Ectodermal cell (in vitro differentiated cells): Measurements from ENCODE around the gene CMTR2.

Experiments
- H3K27ac ChIP-seq: 2 replicates; pipeline ENCODE4 v1.7.0; 2013; ENCODE audit warnings: mild to moderate bottlenecking, low read depth, low read length; ENCODE audit not compliant: insufficient read depth, poor library complexity, severe bottlenecking
- H3K27me3 ChIP-seq: 2 replicates; pipeline ENCODE4 v1.7.0; 2013; ENCODE audit warnings: mild to moderate bottlenecking, low read length; ENCODE audit not compliant: insufficient read depth, control insufficient read depth, poor library complexity, severe bottlenecking
- H3K36me3 ChIP-seq: one replicate; pipeline ENCODE4 v1.7.0; 2013; ENCODE audit warnings: low read length; ENCODE audit not compliant: control insufficient read depth, insufficient read depth
- H3K4me1 ChIP-seq: one replicate; pipeline ENCODE4 v1.7.0; 2013; ENCODE audit warnings: low read length; ENCODE audit not compliant: control insufficient read depth, insufficient read depth
- H3K4me3 ChIP-seq: 2 replicates; pipeline ENCODE4 v1.7.0; 2013; ENCODE audit warnings: low read depth, low read length, control low read depth; ENCODE audit not compliant: insufficient read depth
- H3K9me3 ChIP-seq: 2 replicates; pipeline ENCODE4 v1.7.0; 2013; ENCODE audit warnings: mild to moderate bottlenecking, low read length, moderate library complexity; ENCODE audit not compliant: control insufficient read depth
- WGBS, 2 experiments: methylation state at CpG; one replicate each; pipeline ENCODE4 v1.1.7; 2013; ENCODE audit warnings: missing lambda C conversion rate in 2 of 2; 5-methylcytosine and 5-hydroxymethylcytosine counted together

CMTR2 gene

DNA sequence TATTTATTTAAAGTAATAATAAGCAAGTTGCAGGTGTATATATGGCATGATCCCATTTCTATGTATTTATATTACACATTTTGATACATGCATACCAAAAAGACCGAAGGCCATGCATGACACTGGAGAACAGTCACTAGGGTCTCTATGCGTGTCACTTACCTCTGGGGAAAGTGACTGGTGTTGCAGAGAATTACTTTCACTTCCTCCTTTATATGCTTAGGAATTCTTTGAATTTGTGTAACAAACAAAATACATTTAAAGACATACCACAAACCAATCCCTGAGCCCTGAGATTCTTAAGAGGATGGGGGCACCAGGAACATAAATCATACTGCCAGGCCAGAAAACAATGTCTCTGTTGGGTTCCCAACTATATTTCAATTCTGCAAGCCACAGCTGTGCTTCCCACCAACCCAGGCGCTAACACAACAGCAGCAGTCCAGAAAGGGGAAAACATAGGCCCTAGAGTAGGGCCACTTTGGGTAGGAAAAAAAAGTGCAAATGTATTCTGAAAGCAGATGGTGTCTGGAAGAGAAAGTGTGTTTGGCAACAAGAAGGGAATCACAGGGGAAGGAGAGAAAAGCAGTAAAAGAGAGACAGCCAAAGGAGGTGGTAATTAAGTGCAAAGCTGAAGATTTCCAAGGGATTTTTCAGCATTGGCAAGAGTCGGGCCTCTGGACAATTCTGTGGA lies 34.2 kb downstream of the CMTR2 start:
- no peaks in the 10 kb centered on the region for H3K9me3 ChIP-seq
- no peaks in the 10 kb centered on the region for H3K36me3 ChIP-seq
- no peaks in the 10 kb centered on the region for H3K27me3 ChIP-seq
- peak overlapping the region; percentile 58 for H3K27ac ChIP-seq
- H3K4me3 ChIP-seq, result no peak overlapping the region
- 72 to 75% methylated on average over 4 of the region's 4 CpGs for WGBS, 2 experiments
- peaks cover 19% of the 10 kb centered on the region for H3K4me1 ChIP-seq

GRCh38 chr16:71250461-71251235 lies 38.6 kb downstream of the CMTR2 start:
- H3K27ac ChIP-seq, result no peak overlapping the region
- H3K4me1 ChIP-seq, result peaks cover 17% of the 10 kb centered on the region
- no peaks in the 10 kb centered on the region for H3K27me3 ChIP-seq
- H3K36me3 ChIP-seq, result no peaks in the 10 kb centered on the region
- WGBS, 2 experiments, result 92 to 97% methylated on average over 5 of the region's 5 CpGs
- H3K4me3 ChIP-seq, result no peak overlapping the region
- H3K9me3 ChIP-seq, result no peaks in the 10 kb centered on the region

DNA sequence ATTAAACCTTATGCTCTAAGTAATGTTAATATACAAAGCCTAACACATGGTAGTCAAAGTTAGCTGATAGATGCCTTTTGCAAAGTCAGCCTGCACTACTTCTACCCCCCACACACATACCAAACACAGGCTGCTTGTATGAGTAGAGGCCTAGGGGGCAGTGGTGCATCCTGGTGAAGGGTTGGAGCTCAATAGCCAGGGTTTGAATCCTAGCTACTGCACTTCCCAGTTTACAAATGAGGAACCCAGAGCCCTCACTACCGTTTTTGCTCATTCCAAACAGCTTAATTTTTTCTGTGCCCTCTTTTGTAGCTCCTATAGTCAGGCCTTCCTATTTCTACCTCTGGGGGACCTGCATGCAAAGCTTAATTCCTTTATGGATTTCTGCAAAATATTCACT lies 39.8 kb downstream of the CMTR2 start:
- no peak overlapping the region for H3K4me3 ChIP-seq
- no peaks in the 10 kb centered on the region for H3K9me3 ChIP-seq
- 43 to 53% methylated on average over 1 of the region's 1 CpG for WGBS, 2 experiments
- no peaks in the 10 kb centered on the region for H3K36me3 ChIP-seq
- no peaks in the 10 kb centered on the region for H3K27me3 ChIP-seq
- peaks cover 6% of the 10 kb centered on the region for H3K4me1 ChIP-seq
- H3K27ac ChIP-seq, result no peak overlapping the region

- H3K36me3 ChIP-seq, result no peaks in the 10 kb centered on the region
- H3K4me1 ChIP-seq, result peaks cover 6% of the 10 kb centered on the region
- H3K4me3 ChIP-seq, result no peak overlapping the region
- no peaks in the 10 kb centered on the region for H3K27me3 ChIP-seq
- no peaks in the 10 kb centered on the region for H3K9me3 ChIP-seq
- H3K27ac ChIP-seq, result no peak overlapping the region
- WGBS, 2 experiments, result 97 to 98% methylated on average over 7 of the region's 7 CpGs
Measured at GRCh38 chr16:71247478-71247877, 41.7 kb downstream of the CMTR2 start.

GRCh38 chr16:71246309-71246708 lies 42.9 kb downstream of the CMTR2 start:
- H3K4me3 ChIP-seq, result no peak overlapping the region
- no peaks in the 10 kb centered on the region for H3K36me3 ChIP-seq
- H3K4me1 ChIP-seq, result peaks cover 2% of the 10 kb centered on the region
- no peaks in the 10 kb centered on the region for H3K27me3 ChIP-seq
- H3K9me3 ChIP-seq, result no peaks in the 10 kb centered on the region
- H3K27ac ChIP-seq, result no peak overlapping the region

DNA sequence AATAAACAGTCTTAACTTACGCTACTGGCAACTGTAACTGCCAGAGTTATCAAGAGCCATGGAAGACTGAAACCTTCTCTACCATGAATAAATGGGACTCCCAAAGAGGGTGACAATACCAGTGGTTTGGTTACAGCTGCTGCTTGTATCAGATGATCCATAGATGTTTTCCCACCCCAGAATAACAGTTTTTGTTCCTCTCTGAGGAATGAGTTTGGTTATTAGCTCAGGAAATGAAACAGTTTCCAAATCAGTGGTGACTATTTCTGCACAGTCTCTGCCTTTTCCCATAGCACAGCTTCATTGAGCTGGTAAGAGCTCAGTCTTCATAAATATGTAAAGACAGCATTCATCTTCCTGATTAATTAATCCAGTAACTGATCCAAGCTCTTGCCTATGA lies 44.7 kb downstream of the CMTR2 start:
- no peaks in the 10 kb centered on the region for H3K36me3 ChIP-seq
- no peaks in the 10 kb centered on the region for H3K9me3 ChIP-seq
- no peaks in the 10 kb centered on the region for H3K27me3 ChIP-seq
- H3K4me1 ChIP-seq, result no peaks in the 10 kb centered on the region
- H3K4me3 ChIP-seq, result no peak overlapping the region
- no peak overlapping the region for H3K27ac ChIP-seq
- 89 to 100% methylated on average over 1 of the region's 1 CpG for WGBS, 2 experiments

GRCh38 chr16:71242601-71243000 lies 46.6 kb downstream of the CMTR2 start:
- WGBS, 2 experiments, result 86 to 93% methylated on average over 3 of the region's 3 CpGs
- Histone ChIP-seq H3K4me3 (no peak overlapping the region), H3K4me1 (no peaks in the 10 kb centered on the region), H3K36me3 (no peaks in the 10 kb centered on the region), H3K27ac (no peak overlapping the region), H3K27me3 (no peaks in the 10 kb centered on the region), H3K9me3 (no peaks in the 10 kb centered on the region)

DNA sequence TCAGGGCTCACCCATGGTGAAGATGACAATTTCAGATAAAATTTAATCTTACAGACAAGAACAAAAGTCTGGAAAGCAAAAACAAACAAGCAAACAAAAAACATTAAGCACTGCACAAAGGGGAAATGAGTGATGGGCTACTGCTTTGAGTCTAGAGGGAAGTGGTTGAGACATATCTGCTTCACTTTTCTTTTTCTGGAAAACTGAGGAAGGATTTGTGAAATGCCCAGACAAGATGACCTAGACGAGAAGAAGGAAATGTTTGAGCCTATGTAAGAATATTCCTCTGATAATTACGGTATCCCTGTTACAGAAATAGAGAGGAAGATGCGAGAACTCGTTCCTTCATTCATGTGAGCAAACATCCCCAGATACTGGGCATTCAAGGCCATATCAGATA lies 47.2 kb downstream of the CMTR2 start:
- no peaks in the 10 kb centered on the region for H3K9me3 ChIP-seq
- H3K4me3 ChIP-seq, result no peak overlapping the region
- no peaks in the 10 kb centered on the region for H3K4me1 ChIP-seq
- H3K27me3 ChIP-seq, result no peaks in the 10 kb centered on the region
- WGBS, 2 experiments, result 93 to 99% methylated on average over 4 of the region's 4 CpGs
- no peak overlapping the region for H3K27ac ChIP-seq
- H3K36me3 ChIP-seq, result no peaks in the 10 kb centered on the region
